ENCODE results near the gene KRI1. TPM values are rescaled to one million over a fixed set of nuclear protein-coding genes. Genes with fewer than 3 reads are reported as not detected.

Gene KRI1
- total and polyA plus RNA-seq, 8 donors = 18.6 to 38.0 (median 34.3) TPM

DNA sequence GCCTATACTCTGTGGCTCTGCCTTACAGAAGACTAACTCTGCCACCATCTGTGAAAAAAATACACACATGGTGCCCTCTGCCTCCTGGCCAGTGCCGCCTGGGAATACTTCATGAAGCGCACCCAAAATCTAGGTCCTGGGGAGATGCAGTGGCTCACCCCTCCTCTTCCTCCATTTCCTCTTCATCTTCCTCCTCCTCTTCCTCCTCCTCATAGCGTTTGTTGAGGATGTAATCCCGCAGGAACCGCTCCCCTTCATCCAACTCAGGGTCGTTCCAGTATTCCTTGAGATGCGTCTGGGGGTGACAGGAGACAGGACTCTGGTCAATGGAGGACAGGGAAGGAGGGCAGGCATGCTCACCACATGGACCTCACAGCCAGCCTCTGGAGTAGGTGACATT lies 5.7 kb downstream of the KRI1 start:
- DNase-seq = no peak
- H3K4me1 ChIP-seq = peaks cover 0 to 13% of the 10 kb centered on the region in 2 donors
- intact Hi-C loops (cut with DNase I) = no loop called here
- H3K36me3 ChIP-seq = peaks cover 0 to 74% of the 10 kb centered on the region in 2 donors
- no peaks in the 10 kb centered on the region for H3K27me3 ChIP-seq
- no peak overlapping the region for H3K4me3 ChIP-seq
- no peak for TF ChIP-seq CTCF (IDR thresholded peaks at IDR 0.05)
- H3K27ac ChIP-seq = no peak overlapping the region
- no peaks in the 10 kb centered on the region for H3K9me3 ChIP-seq
- no peak for ATAC-seq

DNA sequence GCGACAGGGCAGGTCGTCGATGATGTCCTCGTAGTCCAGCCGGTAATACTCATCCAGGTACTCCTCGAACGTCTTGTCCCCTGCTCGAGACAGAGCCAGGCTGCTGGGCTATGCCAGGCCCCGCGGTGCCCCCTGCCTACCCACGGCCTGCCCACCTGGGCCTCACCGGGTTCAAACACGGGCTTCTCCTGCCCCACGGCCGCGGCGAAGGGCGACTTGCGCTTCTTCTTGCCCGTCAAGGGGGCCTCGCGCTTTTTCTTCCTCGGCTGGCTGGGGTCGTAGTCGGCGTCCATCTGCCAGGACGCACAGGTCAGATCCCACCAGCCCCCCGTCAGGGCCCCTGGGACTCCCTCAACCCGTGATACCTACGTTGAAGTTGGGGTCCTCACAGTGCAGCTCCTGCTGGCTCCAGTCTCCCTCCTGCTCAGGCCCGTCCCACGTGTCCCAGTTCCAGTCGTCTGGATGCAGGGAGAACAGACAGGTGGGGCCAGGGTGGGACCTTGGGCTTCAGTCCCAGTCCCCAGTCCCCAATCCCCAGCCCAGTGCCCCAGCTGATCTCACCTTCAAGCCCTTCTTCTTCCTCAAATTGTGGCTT lies 8.1 kb downstream of the KRI1 start:
- H3K36me3 ChIP-seq = peaks cover 0 to 97% of the 10 kb centered on the region in 2 donors
- intact Hi-C loops (cut with DNase I) = no loop called here

GRCh38 chr19:10555610-10555973 lies 10.2 kb downstream of the KRI1 start:
- Histone ChIP-seq H3K36me3 (peaks cover 0 to 99% of the 10 kb centered on the region in 2 donors), H3K4me1 (peaks cover 0 to 6% of the 10 kb centered on the region in 2 donors), H3K27ac (no peak overlapping the region), H3K9me3 (no peaks in the 10 kb centered on the region), H3K27me3 (no peaks in the 10 kb centered on the region), H3K4me3 (no peak overlapping the region)
- DNase-seq = no peak
- intact Hi-C loops (cut with DNase I) = no loop called here
- no peak for ATAC-seq
- no peak for TF ChIP-seq CTCF (IDR thresholded peaks at IDR 0.05)

More for the DNA sequence above, 8.1 kb downstream of the KRI1 start:
- ATAC-seq = no peak
- H3K4me1 ChIP-seq = no peaks in the 10 kb centered on the region
- no peak overlapping the region for H3K4me3 ChIP-seq
- no peaks in the 10 kb centered on the region for H3K9me3 ChIP-seq
- DNase-seq = peak in 1 of 4 donors; percentile 70
- TF ChIP-seq CTCF (IDR thresholded peaks at IDR 0.05) = no peak
- H3K27ac ChIP-seq = no peak overlapping the region
- no peaks in the 10 kb centered on the region for H3K27me3 ChIP-seq

DNA sequence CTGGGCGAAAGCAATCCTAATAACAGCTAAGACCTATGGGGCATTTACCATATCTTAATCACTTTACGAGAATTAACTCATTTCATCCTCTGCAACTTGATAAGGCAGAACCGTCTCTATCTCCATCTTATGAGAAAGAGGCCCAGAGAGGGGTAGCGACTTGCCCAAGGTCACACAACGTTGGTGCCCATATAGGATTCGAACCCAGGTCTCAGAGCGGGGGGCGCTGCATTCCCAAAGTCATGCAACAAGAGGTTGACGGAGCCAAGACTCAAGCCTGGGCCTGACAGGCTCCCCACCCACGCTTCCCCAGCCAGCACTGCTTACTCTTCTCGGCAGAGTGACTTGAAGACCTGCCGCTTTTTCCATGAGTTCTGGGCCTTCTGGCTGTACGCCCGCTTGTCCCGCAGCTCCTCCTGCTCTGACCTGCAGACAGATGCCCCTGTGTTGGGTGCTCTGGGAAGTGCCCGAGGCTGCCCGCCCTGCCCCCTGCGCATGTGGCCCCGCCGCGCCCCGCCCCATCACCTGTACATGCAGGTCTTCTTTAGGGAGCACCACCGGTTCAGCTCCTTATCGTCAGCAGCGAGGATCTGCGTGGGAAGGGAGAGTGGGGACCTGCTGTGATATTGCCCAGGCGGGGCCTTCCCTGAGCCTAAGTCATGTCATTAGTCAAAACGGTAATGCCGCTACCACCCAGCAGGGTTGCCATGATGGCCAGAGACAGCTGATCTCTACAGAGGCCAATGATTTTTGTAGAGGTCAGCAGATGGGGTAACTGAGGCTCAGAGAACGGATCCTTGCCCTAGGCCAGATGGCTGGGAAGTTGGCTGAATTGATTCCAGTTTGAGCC lies 10.8 kb downstream of the KRI1 start:
- intact Hi-C loops (cut with DNase I) = no loop called here
- TF ChIP-seq CTCF (IDR thresholded peaks at IDR 0.05) = no peak
- DNase-seq (no peak), ATAC-seq (no peak)
- Histone ChIP-seq H3K9me3 (no peaks in the 10 kb centered on the region), H3K27ac (no peak overlapping the region), H3K4me1 (peaks cover 0 to 6% of the 10 kb centered on the region in 2 donors), H3K4me3 (no peak overlapping the region), H3K36me3 (peaks cover 0 to 99% of the 10 kb centered on the region in 2 donors), H3K27me3 (no peaks in the 10 kb centered on the region)

- intact Hi-C loops (cut with DNase I) = no loop called here
- Histone ChIP-seq H3K9me3 (no peaks in the 10 kb centered on the region), H3K27ac (no peak overlapping the region), H3K27me3 (no peaks in the 10 kb centered on the region), H3K4me1 (peaks cover 0 to 6% of the 10 kb centered on the region in 2 donors), H3K36me3 (peaks cover 0 to 99% of the 10 kb centered on the region in 2 donors), H3K4me3 (no peak overlapping the region)
- TF ChIP-seq CTCF (IDR thresholded peaks at IDR 0.05) = no peak
- no peak for DNase-seq
- peak; percentile 16 for ATAC-seq
Measured at GRCh38 chr19:10553943-10554381, 11.8 kb downstream of the KRI1 start.

All from left lung (tissue), 10 donors.